GM12878 (cell line): ENCODE results near the gene LSM2. TPM values are rescaled to one million over a fixed set of nuclear protein-coding genes. Genes with fewer than 3 reads are reported as not detected.

ENCODE experiments used
- ATAC-seq: fragments of 200-7000 bp; cut with Tn5 transposase; 3 replicates; pipeline ENCODE4 v1.9.1; 2020; ENCODE audit warnings: mild to moderate bottlenecking, moderate library complexity
- BruUV-seq: library from RNA; stranded (reverse); fragments of 400-500 nt; replicated peaks from 2 replicates; lab custom pipeline; 2021; lab: Mats Ljungman, UMichigan
- CTCF ChIA-PET: fragments of 300-600 bp; sonication (Branson Sonifier 250); formaldehyde crosslinking; extraction: SDS; loops from one replicate; lab custom pipeline; 2021; ENCODE audit warnings: inconsistent platforms; lab: Yijun Ruan, JAX
- POLR2A ChIA-PET: fragments of 350-600 bp; formaldehyde crosslinking; extraction: SDS; loops from one replicate; lab custom pipeline; 2021; ENCODE audit warnings: inconsistent platforms; lab: Charles Lee
- RAD21 ChIA-PET: fragments of 300-600 bp; sonication (Branson Sonifier 250); formaldehyde crosslinking; loops from one replicate; lab custom pipeline; 2023; ENCODE audit warnings: antibody characterized with exemption; ENCODE audit not compliant: unreplicated experiment; lab: Charles Lee
- SMC1A ChIA-PET: fragments of 300-600 bp; sonication (Branson Sonifier 250); formaldehyde crosslinking; loops from one replicate; lab custom pipeline; 2023; ENCODE audit not compliant: unreplicated experiment, uncharacterized antibody; lab: Charles Lee
- DNase-seq: peaks from one replicate; pipeline ENCODE4 v3.0.0-alpha.2; 2011; ENCODE audit warnings: low read depth, low spot score
- FAIRE-seq: peaks from 3 replicates; lab custom pipeline; 2011; peaks lifted over from hg19 to GRCh38; lab: Jason Lieb, UNC
- H2AFZ ChIP-seq: 2 replicates; pipeline ENCODE4 v1.6.0; 2011; ENCODE audit warnings: low read depth, low read length, control low read depth; ENCODE audit not compliant: control insufficient read depth
- H3K27ac ChIP-seq: 2 replicates; pipeline ENCODE4 v1.5.1; 2011; ENCODE audit warnings: control low read depth; ENCODE audit not compliant: control insufficient read depth, insufficient read depth
- H3K27me3 ChIP-seq, 2 experiments: replicated peaks in 1 of 2; 2 replicates each; pipeline versions ENCODE4 v1.6.0 to v1.6.1; 2011; ENCODE audit warnings: low read length in 1 of 2; ENCODE audit not compliant: control insufficient read depth in 2 of 2, insufficient read depth in 2 of 2
- H3K36me3 ChIP-seq, 2 experiments: 2 replicates each; pipeline ENCODE4 v1.5.1; 2011; ENCODE audit warnings: low read length in 1 of 2; ENCODE audit not compliant: control insufficient read depth in 2 of 2, insufficient read depth in 2 of 2
- H3K4me1 ChIP-seq: 2 replicates; pipeline ENCODE4 v1.6.1; 2011; ENCODE audit warnings: mild to moderate bottlenecking, low read length, moderate library complexity, mixed read lengths; ENCODE audit not compliant: control insufficient read depth, insufficient read depth
- H3K4me2 ChIP-seq: 2 replicates; pipeline ENCODE4 v1.6.0; 2011; ENCODE audit warnings: control low read depth; ENCODE audit not compliant: control insufficient read depth, insufficient read depth
- H3K4me3 ChIP-seq: fragments of 200-600 bp; sonication (generic); 2 replicates; pipeline ENCODE4 v1.5.1; 2016
- H3K79me2 ChIP-seq: 2 replicates; pipeline ENCODE4 v1.6.0; 2011; ENCODE audit warnings: low read length; ENCODE audit not compliant: control insufficient read depth, insufficient read depth
- H3K9ac ChIP-seq: 2 replicates; pipeline ENCODE4 v1.8.0; 2011; ENCODE audit warnings: low read length, control low read depth, mixed read lengths; ENCODE audit not compliant: control insufficient read depth, insufficient read depth
- H3K9me3 ChIP-seq: replicated peaks from 3 replicates; pipeline ENCODE4 v1.5.1; 2011; ENCODE audit warnings: mild to moderate bottlenecking, low read length; ENCODE audit not compliant: control insufficient read depth, insufficient read depth
- H4K20me1 ChIP-seq: 2 replicates; pipeline ENCODE4 v1.6.0; 2011; ENCODE audit not compliant: control insufficient read depth, insufficient read depth
- FOXM1 ChIP-seq: IDR thresholded peaks from 2 replicates; pipeline ENCODE4 v1.6.1; 2012; ENCODE audit warnings: low read depth, mild to moderate bottlenecking, inconsistent platforms, low read length, moderate library complexity
- GATAD2B ChIP-seq: fragments of 450-650 bp; conservative IDR thresholded peaks from 2 replicates; pipeline ENCODE4 v1.6.1; 2017; ENCODE audit warnings: low read depth, mild to moderate bottlenecking, moderate library complexity
- HDGF ChIP-seq: fragments of 450-650 bp; IDR thresholded peaks from 2 replicates; pipeline ENCODE4 v1.6.1; 2016; ENCODE audit warnings: antibody characterized with exemption
- JUNB ChIP-seq: IDR thresholded peaks from 2 replicates; pipeline ENCODE4 v1.6.1; 2016; ENCODE audit warnings: antibody characterized with exemption, mild to moderate bottlenecking
- MXI1 ChIP-seq: fragments of 150-350 bp; IDR thresholded peaks from 2 replicates; pipeline ENCODE4 v1.6.1; 2011; ENCODE audit warnings: low read depth, mild to moderate bottlenecking, inconsistent platforms, low read length, improper control_type of control experiment
- SMARCA5 ChIP-seq: fragments of 450-650 bp; IDR thresholded peaks from 2 replicates; pipeline ENCODE4 v1.6.1; 2017; ENCODE audit warnings: mild to moderate bottlenecking
- ZNF24 ChIP-seq: fragments of 450-650 bp; IDR thresholded peaks from 2 replicates; pipeline ENCODE4 v1.6.1; 2017; ENCODE audit warnings: antibody characterized with exemption, mild to moderate bottlenecking
- WGBS: methylation state at CpG from one replicate; pipeline ENCODE4 v1.1.6; 2016; ENCODE audit warnings: low lambda C conversion rate; ENCODE audit not compliant: insufficient replicate concordance, insufficient coverage; ENCODE audit errors: missing lambda C conversion rate; 5-methylcytosine and 5-hydroxymethylcytosine counted together
- in situ Hi-C: fragments of 300-500 bp; cut with MboI; formaldehyde crosslinking; loops from 9 replicates; pipeline ENCODE4 v1.14.3; 2018; ENCODE audit warnings: mixed read lengths
- intact Hi-C: fragments of 100-400 bp; cut with micrococcal nuclease; formaldehyde crosslinking; loops from one replicate; pipeline ENCODE4 v1.14.2; 2022; ENCODE audit not compliant: unreplicated experiment
- polyA plus RNA-seq, 11 experiments: library from polyadenylated mRNA; depleted of rRNA in 4 of 11; unstranded in 6 of 11; stranded (reverse) in 5 of 11; fragments of >200 nt; fragmentation: Nextera tagmentation in 4 of 11; fragmentation: Illumina TruSeq in 1 of 11; extraction: Ambion mirVana in 4 of 11; extraction: Trizol in 1 of 11; gene quantifications; 1 replicate in 1 of 11; 2 replicates in 10 of 11; pipeline versions ENCODE4 v1.2.1 to v1.2.3, GENCODE V29; 2011 to 2016; ENCODE audit warnings: inconsistent platforms in 2 of 11, missing spikeins in 2 of 11, low read depth in 1 of 11
- total RNA-seq, 4 experiments: library from RNA; depleted of rRNA in 3 of 4; stranded (reverse); fragments of >200 nt in 3 of 4; fragmentation: Illumina TruSeq in 1 of 4; extraction: Trizol in 1 of 4; gene quantifications; 2 replicates each; pipeline versions ENCODE4 v1.2.1 to v1.2.3, GENCODE V29; 2013 to 2021
- TF ChIP-seq, protein P1 (sequence below): IDR thresholded peaks from 2 replicates; pipeline ENCODE4 v1.6.1; 2012; ENCODE audit warnings: mild to moderate bottlenecking, low read depth, low read length

Gene LSM2
- total and polyA plus RNA-seq, 10 of the 15 experiments (the other 5 are each of a cell fraction or from before 2014, with no cell fraction given): 99.1 to 276 (median 153) TPM

DNA sequence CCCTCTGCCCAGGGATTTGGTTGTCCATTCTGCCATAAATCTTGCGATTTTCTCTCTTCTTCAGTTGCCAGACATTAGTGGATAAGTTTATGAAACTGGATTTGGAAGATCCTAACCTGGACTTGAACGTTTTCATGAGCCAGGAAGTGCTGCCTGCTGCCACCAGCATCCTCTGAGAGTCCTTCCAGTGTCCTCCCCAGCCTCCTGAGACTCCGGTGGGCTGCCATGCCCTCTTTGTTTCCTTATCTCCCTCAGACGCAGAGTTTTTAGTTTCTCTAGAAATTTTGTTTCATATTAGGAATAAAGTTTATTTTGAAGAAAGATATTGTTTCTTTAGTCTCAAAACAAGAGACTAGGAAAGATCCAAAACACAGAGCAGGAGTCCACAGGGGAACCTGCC lies 44.4 kb downstream of the LSM2 start, which contains the start of gene SAPCD1:
Gene SAPCD1 (plus strand): TSS at position 301 of the 400 bp plus-strand sequence. CDS start 399 bp downstream, outside the sequence.
- Histone ChIP-seq H3K9ac (no peak within 1 kb of the TSS), H3K4me3 (no peak within 1 kb of the TSS), H3K4me1 (no peaks in the 10 kb centered on the region), H2AFZ (no peak within 1 kb of the TSS), H3K36me3 (no peaks in the 10 kb centered on the region; a peak in 2 of 4 replicates), H4K20me1 (no peaks in the 10 kb centered on the region)
- ChIA-PET POLR2A (no interaction called here), SMC1A (no interaction called here), RAD21 (no interaction called here), CTCF (no interaction called here)
- ATAC-seq: no peak
- 61% methylated on average over 4 of the region's 4 CpGs for WGBS
- no TSS peak for BruUV-seq
- no peak for TF ChIP-seq HDGF
- no peak for TF ChIP-seq JUNB
- TF ChIP-seq GATAD2B: no peak
- no peak for TF ChIP-seq MXI1
- TF ChIP-seq, protein P1, sequence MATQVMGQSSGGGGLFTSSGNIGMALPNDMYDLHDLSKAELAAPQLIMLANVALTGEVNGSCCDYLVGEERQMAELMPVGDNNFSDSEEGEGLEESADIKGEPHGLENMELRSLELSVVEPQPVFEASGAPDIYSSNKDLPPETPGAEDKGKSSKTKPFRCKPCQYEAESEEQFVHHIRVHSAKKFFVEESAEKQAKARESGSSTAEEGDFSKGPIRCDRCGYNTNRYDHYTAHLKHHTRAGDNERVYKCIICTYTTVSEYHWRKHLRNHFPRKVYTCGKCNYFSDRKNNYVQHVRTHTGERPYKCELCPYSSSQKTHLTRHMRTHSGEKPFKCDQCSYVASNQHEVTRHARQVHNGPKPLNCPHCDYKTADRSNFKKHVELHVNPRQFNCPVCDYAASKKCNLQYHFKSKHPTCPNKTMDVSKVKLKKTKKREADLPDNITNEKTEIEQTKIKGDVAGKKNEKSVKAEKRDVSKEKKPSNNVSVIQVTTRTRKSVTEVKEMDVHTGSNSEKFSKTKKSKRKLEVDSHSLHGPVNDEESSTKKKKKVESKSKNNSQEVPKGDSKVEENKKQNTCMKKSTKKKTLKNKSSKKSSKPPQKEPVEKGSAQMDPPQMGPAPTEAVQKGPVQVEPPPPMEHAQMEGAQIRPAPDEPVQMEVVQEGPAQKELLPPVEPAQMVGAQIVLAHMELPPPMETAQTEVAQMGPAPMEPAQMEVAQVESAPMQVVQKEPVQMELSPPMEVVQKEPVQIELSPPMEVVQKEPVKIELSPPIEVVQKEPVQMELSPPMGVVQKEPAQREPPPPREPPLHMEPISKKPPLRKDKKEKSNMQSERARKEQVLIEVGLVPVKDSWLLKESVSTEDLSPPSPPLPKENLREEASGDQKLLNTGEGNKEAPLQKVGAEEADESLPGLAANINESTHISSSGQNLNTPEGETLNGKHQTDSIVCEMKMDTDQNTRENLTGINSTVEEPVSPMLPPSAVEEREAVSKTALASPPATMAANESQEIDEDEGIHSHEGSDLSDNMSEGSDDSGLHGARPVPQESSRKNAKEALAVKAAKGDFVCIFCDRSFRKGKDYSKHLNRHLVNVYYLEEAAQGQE: no peak
- TF ChIP-seq ZNF24: no peak
- no peak for TF ChIP-seq SMARCA5
- TF ChIP-seq FOXM1: no peak
- TF ChIP-seq, all 136 proteins: peak for 0
- Histone ChIP-seq H3K4me2 (no peak within 1 kb of the TSS), H3K27ac (no peak within 1 kb of the TSS), H3K9me3 (no peaks in the 10 kb centered on the region), H3K27me3 (no peaks in the 10 kb centered on the region), H3K79me2 (no peaks in the 10 kb centered on the region)
- FAIRE-seq (no peak), DNase-seq (no peak)
- in situ Hi-C loops: no loop called here
- intact Hi-C loops: no loop called here
